ENCODE results near the gene ERN1. TPM values are rescaled to one million over a fixed set of nuclear protein-coding genes. Genes with fewer than 3 reads are reported as not detected.

The ERN1 gene
- total and polyA plus RNA-seq, 2 of the 13 experiments (the other 11 are each of a cell fraction or from before 2014, with no cell fraction given) = 6.0 to 12.7 TPM

DNA sequence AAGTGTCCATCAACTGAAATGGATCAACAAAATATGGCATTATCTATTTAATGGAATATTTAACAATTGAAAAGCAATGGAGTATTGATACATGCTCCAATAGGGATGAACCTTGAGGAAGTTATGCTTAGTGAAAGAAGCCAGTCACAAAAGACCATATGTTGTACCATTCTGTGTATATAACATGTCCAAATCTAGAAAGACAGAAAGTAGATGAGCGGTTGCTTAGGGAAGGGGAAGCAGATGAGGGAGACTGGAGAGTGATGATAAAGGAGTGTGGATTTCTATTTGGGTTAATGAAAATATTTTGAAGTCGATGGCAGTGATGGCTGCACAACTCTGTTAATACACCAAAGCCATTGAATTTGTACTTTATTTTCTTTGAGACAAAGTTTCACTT, 8.5 kb upstream of the ERN1 start (continued):
- TF ChIP-seq, protein P1, sequence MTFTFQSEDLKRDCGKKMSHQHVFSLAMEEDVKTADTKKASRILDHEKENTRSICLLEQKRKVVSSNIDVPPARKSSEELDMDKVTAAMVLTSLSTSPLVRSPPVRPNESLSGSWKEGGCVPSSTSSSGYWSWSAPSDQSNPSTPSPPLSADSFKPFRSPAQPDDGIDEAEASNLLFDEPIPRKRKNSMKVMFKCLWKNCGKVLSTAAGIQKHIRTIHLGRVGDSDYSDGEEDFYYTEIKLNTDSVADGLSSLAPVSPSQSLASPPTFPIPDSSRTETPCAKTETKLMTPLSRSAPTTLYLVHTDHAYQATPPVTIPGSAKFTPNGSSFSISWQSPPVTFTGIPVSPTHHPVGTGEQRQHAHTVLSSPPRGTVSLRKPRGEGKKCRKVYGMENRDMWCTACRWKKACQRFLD (CRISPR knock-in tag; IDR thresholded peaks at IDR 0.05; ENCODE audit: borderline replicate concordance) = no peak
- TF ChIP-seq CBX2 (IDR thresholded peaks at IDR 0.05; ENCODE audit: low read depth, low read length) (no peak), CBX2 (CRISPR knock-in tag; IDR thresholded peaks at IDR 0.05; ENCODE audit: low read depth) (no peak), NONO (IDR thresholded peaks at IDR 0.05) (no peak), NONO (CRISPR knock-in tag; conservative IDR thresholded peaks at IDR 0.05) (no peak), IKZF4 (CRISPR knock-in tag; IDR thresholded peaks at IDR 0.05; ENCODE audit: borderline replicate concordance, low read depth, not compliant biosample characterization) (no peak), ZNF20 (CRISPR knock-in tag; IDR thresholded peaks at IDR 0.05) (no peak), FOXM1 (CRISPR knock-in tag; IDR thresholded peaks at IDR 0.05) (no peak)
- TF ChIP-seq, protein P2, sequence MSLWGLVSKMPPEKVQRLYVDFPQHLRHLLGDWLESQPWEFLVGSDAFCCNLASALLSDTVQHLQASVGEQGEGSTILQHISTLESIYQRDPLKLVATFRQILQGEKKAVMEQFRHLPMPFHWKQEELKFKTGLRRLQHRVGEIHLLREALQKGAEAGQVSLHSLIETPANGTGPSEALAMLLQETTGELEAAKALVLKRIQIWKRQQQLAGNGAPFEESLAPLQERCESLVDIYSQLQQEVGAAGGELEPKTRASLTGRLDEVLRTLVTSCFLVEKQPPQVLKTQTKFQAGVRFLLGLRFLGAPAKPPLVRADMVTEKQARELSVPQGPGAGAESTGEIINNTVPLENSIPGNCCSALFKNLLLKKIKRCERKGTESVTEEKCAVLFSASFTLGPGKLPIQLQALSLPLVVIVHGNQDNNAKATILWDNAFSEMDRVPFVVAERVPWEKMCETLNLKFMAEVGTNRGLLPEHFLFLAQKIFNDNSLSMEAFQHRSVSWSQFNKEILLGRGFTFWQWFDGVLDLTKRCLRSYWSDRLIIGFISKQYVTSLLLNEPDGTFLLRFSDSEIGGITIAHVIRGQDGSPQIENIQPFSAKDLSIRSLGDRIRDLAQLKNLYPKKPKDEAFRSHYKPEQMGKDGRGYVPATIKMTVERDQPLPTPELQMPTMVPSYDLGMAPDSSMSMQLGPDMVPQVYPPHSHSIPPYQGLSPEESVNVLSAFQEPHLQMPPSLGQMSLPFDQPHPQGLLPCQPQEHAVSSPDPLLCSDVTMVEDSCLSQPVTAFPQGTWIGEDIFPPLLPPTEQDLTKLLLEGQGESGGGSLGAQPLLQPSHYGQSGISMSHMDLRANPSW (CRISPR knock-in tag; IDR thresholded peaks at IDR 0.05; ENCODE audit: borderline replicate concordance) = no peak
- TF ChIP-seq, protein P3, sequence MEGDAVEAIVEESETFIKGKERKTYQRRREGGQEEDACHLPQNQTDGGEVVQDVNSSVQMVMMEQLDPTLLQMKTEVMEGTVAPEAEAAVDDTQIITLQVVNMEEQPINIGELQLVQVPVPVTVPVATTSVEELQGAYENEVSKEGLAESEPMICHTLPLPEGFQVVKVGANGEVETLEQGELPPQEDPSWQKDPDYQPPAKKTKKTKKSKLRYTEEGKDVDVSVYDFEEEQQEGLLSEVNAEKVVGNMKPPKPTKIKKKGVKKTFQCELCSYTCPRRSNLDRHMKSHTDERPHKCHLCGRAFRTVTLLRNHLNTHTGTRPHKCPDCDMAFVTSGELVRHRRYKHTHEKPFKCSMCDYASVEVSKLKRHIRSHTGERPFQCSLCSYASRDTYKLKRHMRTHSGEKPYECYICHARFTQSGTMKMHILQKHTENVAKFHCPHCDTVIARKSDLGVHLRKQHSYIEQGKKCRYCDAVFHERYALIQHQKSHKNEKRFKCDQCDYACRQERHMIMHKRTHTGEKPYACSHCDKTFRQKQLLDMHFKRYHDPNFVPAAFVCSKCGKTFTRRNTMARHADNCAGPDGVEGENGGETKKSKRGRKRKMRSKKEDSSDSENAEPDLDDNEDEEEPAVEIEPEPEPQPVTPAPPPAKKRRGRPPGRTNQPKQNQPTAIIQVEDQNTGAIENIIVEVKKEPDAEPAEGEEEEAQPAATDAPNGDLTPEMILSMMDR (CRISPR knock-in tag; IDR thresholded peaks at IDR 0.05) = no peak
- TF ChIP-seq, protein P4, sequence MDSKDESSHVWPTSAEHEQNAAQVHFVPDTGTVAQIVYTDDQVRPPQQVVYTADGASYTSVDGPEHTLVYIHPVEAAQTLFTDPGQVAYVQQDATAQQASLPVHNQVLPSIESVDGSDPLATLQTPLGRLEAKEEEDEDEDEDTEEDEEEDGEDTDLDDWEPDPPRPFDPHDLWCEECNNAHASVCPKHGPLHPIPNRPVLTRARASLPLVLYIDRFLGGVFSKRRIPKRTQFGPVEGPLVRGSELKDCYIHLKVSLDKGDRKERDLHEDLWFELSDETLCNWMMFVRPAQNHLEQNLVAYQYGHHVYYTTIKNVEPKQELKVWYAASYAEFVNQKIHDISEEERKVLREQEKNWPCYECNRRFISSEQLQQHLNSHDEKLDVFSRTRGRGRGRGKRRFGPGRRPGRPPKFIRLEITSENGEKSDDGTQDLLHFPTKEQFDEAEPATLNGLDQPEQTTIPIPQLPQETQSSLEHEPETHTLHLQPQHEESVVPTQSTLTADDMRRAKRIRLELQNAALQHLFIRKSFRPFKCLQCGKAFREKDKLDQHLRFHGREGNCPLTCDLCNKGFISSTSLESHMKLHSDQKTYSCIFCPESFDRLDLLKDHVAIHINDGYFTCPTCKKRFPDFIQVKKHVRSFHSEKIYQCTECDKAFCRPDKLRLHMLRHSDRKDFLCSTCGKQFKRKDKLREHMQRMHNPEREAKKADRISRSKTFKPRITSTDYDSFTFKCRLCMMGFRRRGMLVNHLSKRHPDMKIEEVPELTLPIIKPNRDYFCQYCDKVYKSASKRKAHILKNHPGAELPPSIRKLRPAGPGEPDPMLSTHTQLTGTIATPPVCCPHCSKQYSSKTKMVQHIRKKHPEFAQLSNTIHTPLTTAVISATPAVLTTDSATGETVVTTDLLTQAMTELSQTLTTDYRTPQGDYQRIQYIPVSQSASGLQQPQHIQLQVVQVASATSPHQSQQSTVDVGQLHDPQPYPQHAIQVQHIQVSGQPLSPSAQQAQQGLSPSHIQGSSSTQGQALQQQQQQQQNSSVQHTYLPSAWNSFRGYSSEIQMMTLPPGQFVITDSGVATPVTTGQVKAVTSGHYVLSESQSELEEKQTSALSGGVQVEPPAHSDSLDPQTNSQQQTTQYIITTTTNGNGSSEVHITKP (CRISPR knock-in tag; IDR thresholded peaks at IDR 0.05; ENCODE audit: low read depth) = no peak

All from HepG2 (cell line).